H9 (cell line): Measurements from ENCODE around the gene LMCD1. TPM values are rescaled to one million over a fixed set of nuclear protein-coding genes. Genes with fewer than 3 reads are reported as not detected.

Experiments
- DNase-seq: peaks from one replicate; pipeline ENCODE4 v3.0.0-alpha.2; 2017
- H2AFZ ChIP-seq: one replicate; pipeline ENCODE4 v1.6.1; 2013; ENCODE audit warnings: mild to moderate bottlenecking, low read length, control low read depth, moderate library complexity
- H2AK5ac ChIP-seq: 2 replicates; pipeline ENCODE4 v1.6.1; 2013; ENCODE audit warnings: low read length, control low read depth, mixed read lengths; ENCODE audit not compliant: insufficient read length
- H2BK120ac ChIP-seq: one replicate; pipeline ENCODE4 v1.6.1; 2013; ENCODE audit warnings: low read depth, mild to moderate bottlenecking, low read length, control low read depth, inconsistent platforms; ENCODE audit not compliant: poor library complexity, severe bottlenecking
- H2BK12ac ChIP-seq: 2 replicates; pipeline ENCODE4 v1.6.1; 2013; ENCODE audit warnings: low read length, control low read depth, mixed read lengths, low read depth; ENCODE audit not compliant: insufficient read length
- H2BK15ac ChIP-seq: 2 replicates; pipeline ENCODE4 v1.6.1; 2013; ENCODE audit warnings: low read depth, low read length, control low read depth
- H2BK20ac ChIP-seq: one replicate; pipeline ENCODE4 v1.6.1; 2013; ENCODE audit warnings: low read depth, mild to moderate bottlenecking, low read length, control low read depth, inconsistent platforms; ENCODE audit not compliant: poor library complexity, severe bottlenecking
- H2BK5ac ChIP-seq: 2 replicates; pipeline ENCODE4 v1.6.1; 2013; ENCODE audit warnings: low read length, control low read depth, mixed read lengths; ENCODE audit not compliant: insufficient read length
- H3K14ac ChIP-seq: 2 replicates; pipeline ENCODE4 v1.6.1; 2013; ENCODE audit warnings: low read length, control low read depth; ENCODE audit not compliant: insufficient read depth
- H3K18ac ChIP-seq: 2 replicates; pipeline ENCODE4 v1.6.1; 2013; ENCODE audit warnings: low read depth, mild to moderate bottlenecking, mixed read lengths, low read length, control low read depth; ENCODE audit not compliant: insufficient read length
- H3K23ac ChIP-seq: 2 replicates; pipeline ENCODE4 v1.6.1; 2013; ENCODE audit warnings: low read length, control low read depth, mixed read lengths, low read depth; ENCODE audit not compliant: insufficient read length
- H3K23me2 ChIP-seq: 2 replicates; pipeline ENCODE4 v1.6.1; 2013; ENCODE audit warnings: low read depth, mild to moderate bottlenecking, mixed read lengths, low read length, control low read depth; ENCODE audit not compliant: insufficient read length, poor library complexity, severe bottlenecking
- H3K27ac ChIP-seq: 2 replicates; pipeline ENCODE4 v1.5.1; 2013; ENCODE audit warnings: low read length, control low read depth, mixed read lengths, low read depth; ENCODE audit not compliant: insufficient read length
- H3K27me3 ChIP-seq: 2 replicates; pipeline ENCODE4 v1.6.1; 2013; ENCODE audit warnings: low read length, control low read depth, inconsistent platforms; ENCODE audit not compliant: insufficient read depth
- H3K4ac ChIP-seq: 2 replicates; pipeline ENCODE4 v1.6.1; 2013; ENCODE audit warnings: low read depth, mild to moderate bottlenecking, control low read depth, inconsistent platforms, low read length, moderate library complexity
- H3K4me1 ChIP-seq: 2 replicates; pipeline ENCODE4 v1.6.1; 2013; ENCODE audit warnings: low read length, control low read depth, inconsistent platforms; ENCODE audit not compliant: insufficient read depth
- H3K4me2 ChIP-seq: 2 replicates; pipeline ENCODE4 v1.6.1; 2013; ENCODE audit warnings: low read length, control low read depth, mixed read lengths; ENCODE audit not compliant: insufficient read length, insufficient read depth
- H3K56ac ChIP-seq: 2 replicates; pipeline ENCODE4 v1.6.1; 2013; ENCODE audit warnings: low read depth, mild to moderate bottlenecking, mixed read lengths, low read length, control low read depth; ENCODE audit not compliant: insufficient read length
- H3K79me1 ChIP-seq: 2 replicates; pipeline ENCODE4 v1.6.1; 2013; ENCODE audit warnings: low read depth, mild to moderate bottlenecking, moderate library complexity, low read length, control low read depth, inconsistent platforms; ENCODE audit not compliant: insufficient read depth, poor library complexity, severe bottlenecking
- H3K79me2 ChIP-seq: 2 replicates; pipeline ENCODE4 v1.6.1; 2013; ENCODE audit warnings: low read length, control low read depth, inconsistent platforms; ENCODE audit not compliant: insufficient read depth
- H3K9ac ChIP-seq: 2 replicates; pipeline ENCODE4 v1.6.1; 2013; ENCODE audit warnings: low read length, control low read depth, mixed read lengths; ENCODE audit not compliant: insufficient read length; ENCODE audit errors: extremely low read depth
- H3K9me3 ChIP-seq: one replicate; pipeline ENCODE4 v1.6.1; 2013; ENCODE audit warnings: low read depth, low read length, inconsistent platforms; ENCODE audit not compliant: control insufficient read depth
- H3T11ph ChIP-seq: one replicate; pipeline ENCODE4 v1.6.1; 2013; ENCODE audit warnings: mild to moderate bottlenecking, low read length, control low read depth, inconsistent platforms
- H4K20me1 ChIP-seq: one replicate; pipeline ENCODE4 v1.6.1; 2013; ENCODE audit not compliant: control insufficient read depth, insufficient read length, insufficient read depth
- H4K5ac ChIP-seq: 2 replicates; pipeline ENCODE4 v1.6.1; 2013; ENCODE audit warnings: low read depth, mild to moderate bottlenecking, mixed read lengths, low read length, control low read depth; ENCODE audit not compliant: insufficient read length
- H4K8ac ChIP-seq: replicated peaks from 2 replicates; pipeline ENCODE4 v1.6.1; 2013; ENCODE audit warnings: low read length, control low read depth, mixed read lengths, low read depth; ENCODE audit not compliant: insufficient read length
- H4K91ac ChIP-seq: 2 replicates; pipeline ENCODE4 v1.6.1; 2013; ENCODE audit warnings: low read depth, mild to moderate bottlenecking, moderate library complexity, mixed read lengths, low read length, control low read depth; ENCODE audit not compliant: insufficient read length
- H3K27ac Mint-ChIP-seq, 3 experiments: 2 replicates in 2 of 3; 3 replicates in 1 of 3; pipeline ENCODE4 v1.8.0; 2020 to 2021; ENCODE audit warnings: mixed read lengths in 3 of 3, mild to moderate bottlenecking in 1 of 3, moderate library complexity in 1 of 3
- H3K27me3 Mint-ChIP-seq: 2 replicates; pipeline ENCODE4 v1.8.0; 2021; ENCODE audit warnings: low read depth, mild to moderate bottlenecking, moderate library complexity, mixed read lengths
- H3K36me3 Mint-ChIP-seq, 3 experiments: 2 replicates in 2 of 3; 3 replicates in 1 of 3; pipeline ENCODE4 v1.8.0; 2020 to 2021; ENCODE audit warnings: low read depth in 3 of 3, mixed read lengths in 3 of 3; ENCODE audit not compliant: insufficient read depth in 1 of 3
- H3K4me1 Mint-ChIP-seq, 2 experiments: 2 replicates each; pipeline ENCODE4 v1.8.0; 2020; ENCODE audit warnings: mixed read lengths in 2 of 2
- H3K4me3 Mint-ChIP-seq, 2 experiments: 2 replicates in 1 of 2; 3 replicates in 1 of 2; pipeline ENCODE4 v1.8.0; 2020 to 2021; ENCODE audit warnings: mild to moderate bottlenecking in 2 of 2, mixed read lengths in 2 of 2, moderate library complexity in 1 of 2
- H3K9me3 Mint-ChIP-seq, 2 experiments: 2 replicates in 1 of 2; 3 replicates in 1 of 2; pipeline ENCODE4 v1.8.0; 2020; ENCODE audit warnings: mild to moderate bottlenecking in 2 of 2, mixed read lengths in 2 of 2, moderate library complexity in 1 of 2
- CTCF ChIP-seq: fragments of 200-600 bp; sonication (generic); conservative IDR thresholded peaks from 3 replicates; pipeline ENCODE4 v1.8.0; 2021; ENCODE audit warnings: antibody characterized with exemption, mild to moderate bottlenecking
- WGBS: extraction: QIAGEN DNeasy Blood & Tissue Kit; methylation state at CpG from one replicate; pipeline ENCODE4 v1.1.7; 2013; ENCODE audit warnings: missing lambda C conversion rate, low lambda C conversion rate, mixed read lengths; ENCODE audit not compliant: insufficient read length; ENCODE audit errors: extremely low coverage; 5-methylcytosine and 5-hydroxymethylcytosine counted together
- total RNA-seq: library from RNA; stranded (reverse); gene quantifications from 2 replicates; pipeline ENCODE4 v1.2.1, GENCODE V29; 2021

The LMCD1 gene
- total RNA-seq, 1 experiment from 2014 or later = 19.2 TPM

DNA sequence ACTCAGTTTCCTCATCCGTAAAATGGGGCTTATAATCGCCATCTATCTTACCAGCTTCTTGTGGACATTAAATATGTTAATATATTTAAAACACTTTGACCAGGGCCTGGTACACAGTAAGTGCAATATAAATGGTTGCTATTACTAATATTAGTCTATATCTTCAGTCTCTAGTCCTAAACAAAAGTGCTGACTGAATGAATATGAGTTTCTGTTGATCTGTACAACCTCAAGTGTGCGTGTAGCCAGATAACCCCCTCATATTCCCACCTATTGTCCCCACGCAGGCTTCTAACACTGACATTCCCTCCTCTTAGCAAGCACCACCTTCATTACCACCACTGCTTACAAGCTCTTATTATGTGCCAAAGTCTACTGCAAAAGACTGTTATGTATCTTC, 27.6 kb upstream of the LMCD1 start:
- Histone ChIP-seq H4K20me1 (no peaks in the 10 kb centered on the region), H3K23me2 (no peaks in the 10 kb centered on the region), H2AK5ac (no peak overlapping the region), H2BK5ac (no peak overlapping the region), H4K8ac (no peak overlapping the region), H3T11ph (no peak overlapping the region), H3K23ac (no peak overlapping the region), H3K56ac (no peak overlapping the region), H3K79me1 (no peaks in the 10 kb centered on the region), H3K4me1 (no peaks in the 10 kb centered on the region; the same call in 1 of the 2 replicates), H3K27me3 (no peaks in the 10 kb centered on the region), H3K9ac (no peak overlapping the region), H3K4me2 (no peak overlapping the region), H4K5ac (no peak overlapping the region), H3K4ac (no peak overlapping the region), H2BK120ac (no peak overlapping the region), H3K18ac (no peak overlapping the region), H3K9me3 (no peaks in the 10 kb centered on the region), H3K27ac (no peak overlapping the region), H3K79me2 (no peaks in the 10 kb centered on the region), H2BK12ac (no peak overlapping the region), H2AFZ (no peak overlapping the region), H2BK20ac (no peak overlapping the region), H3K14ac (no peak overlapping the region), H2BK15ac (no peak overlapping the region), H4K91ac (no peak overlapping the region)
- Mint-ChIP-seq H3K27ac (no peak overlapping the region), H3K9me3 (no peaks in the 10 kb centered on the region), H3K4me1 (peaks cover 12 to 13% of the 10 kb centered on the region in 2 experiments; a peak in 3 of 4 replicates), H3K4me3 (no peak overlapping the region), H3K27me3 (no peaks in the 10 kb centered on the region), H3K36me3 (peaks cover 0 to 4% (median 0%) of the 10 kb centered on the region in 3 experiments; a peak in 1 of 7 replicates)
- no peak for TF ChIP-seq CTCF
- no CpG with 5 or more reads among the region's 4 CpGs for WGBS
- DNase-seq = no peak
